ENCODE measurements around the gene PANK4. TPM values are rescaled to one million over a fixed set of nuclear protein-coding genes. Genes with fewer than 3 reads are reported as not detected.

PANK4 gene
- total RNA-seq, 2 experiments from 2014 or later: 42.9 to 47.0 TPM

DNA sequence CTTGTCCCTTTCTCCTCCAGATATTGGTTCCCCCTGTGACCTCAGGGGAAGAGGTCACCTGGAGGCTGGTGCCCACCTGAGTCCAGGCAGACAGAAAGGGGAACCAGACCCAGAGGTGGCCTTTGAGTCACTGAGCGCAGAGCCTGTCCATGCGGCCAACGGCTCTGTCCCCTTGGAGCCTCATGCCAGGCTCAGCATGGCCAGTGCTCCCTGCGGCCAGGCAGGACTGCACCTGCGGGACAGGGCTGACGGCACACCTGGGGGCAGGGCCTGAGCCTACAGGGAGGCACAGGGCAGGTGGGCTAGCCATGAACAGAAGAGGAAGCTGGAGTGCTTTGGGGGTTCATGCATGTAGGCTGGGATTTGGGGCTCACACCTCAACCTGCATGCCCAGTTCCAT is 32.5 kb upstream of the PANK4 start:
- Histone ChIP-seq H3K4me3 (ENCODE audit: low read length) (no peak overlapping the region), H3K27ac (ENCODE audit: low read depth in 1 of 2, low read length in 2 of 2) (peak overlapping the region in 1 of 2 donors; percentile 96), H3K36me3 (ENCODE audit: insufficient read depth, low read length) (peaks cover 60% of the 10 kb centered on the region), H3K4me1 (ENCODE audit: insufficient read depth, low read length) (peaks cover 68% of the 10 kb centered on the region), H3K27me3 (ENCODE audit: control insufficient read depth in 1 of 2, insufficient read depth in 2 of 2, low read length in 2 of 2) (no peaks in the 10 kb centered on the region), H3K9me3 (ENCODE audit: control insufficient read depth in 1 of 2, insufficient read depth in 1 of 2, low read length in 2 of 2) (no peaks in the 10 kb centered on the region)
- H3K4me1 Mint-ChIP-seq (ENCODE audit: low read depth): peaks cover 38% of the 10 kb centered on the region
- POLR2A ChIA-PET: interaction anchor here (5.7 kb wide), 1 partner anchor 27 kb away, joined by 133 read pairs; the partner anchor contains the start of gene PRXL2B
- H3K27me3 Mint-ChIP-seq: no peaks in the 10 kb centered on the region
- H3K9me3 Mint-ChIP-seq: no peaks in the 10 kb centered on the region
- TF ChIP-seq, protein P1, sequence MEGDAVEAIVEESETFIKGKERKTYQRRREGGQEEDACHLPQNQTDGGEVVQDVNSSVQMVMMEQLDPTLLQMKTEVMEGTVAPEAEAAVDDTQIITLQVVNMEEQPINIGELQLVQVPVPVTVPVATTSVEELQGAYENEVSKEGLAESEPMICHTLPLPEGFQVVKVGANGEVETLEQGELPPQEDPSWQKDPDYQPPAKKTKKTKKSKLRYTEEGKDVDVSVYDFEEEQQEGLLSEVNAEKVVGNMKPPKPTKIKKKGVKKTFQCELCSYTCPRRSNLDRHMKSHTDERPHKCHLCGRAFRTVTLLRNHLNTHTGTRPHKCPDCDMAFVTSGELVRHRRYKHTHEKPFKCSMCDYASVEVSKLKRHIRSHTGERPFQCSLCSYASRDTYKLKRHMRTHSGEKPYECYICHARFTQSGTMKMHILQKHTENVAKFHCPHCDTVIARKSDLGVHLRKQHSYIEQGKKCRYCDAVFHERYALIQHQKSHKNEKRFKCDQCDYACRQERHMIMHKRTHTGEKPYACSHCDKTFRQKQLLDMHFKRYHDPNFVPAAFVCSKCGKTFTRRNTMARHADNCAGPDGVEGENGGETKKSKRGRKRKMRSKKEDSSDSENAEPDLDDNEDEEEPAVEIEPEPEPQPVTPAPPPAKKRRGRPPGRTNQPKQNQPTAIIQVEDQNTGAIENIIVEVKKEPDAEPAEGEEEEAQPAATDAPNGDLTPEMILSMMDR (IDR thresholded peaks at IDR 0.05): no peak
- H3K27ac Mint-ChIP-seq: peak overlapping the region; percentile 98
- DNase-seq (no peak), ATAC-seq (ENCODE audit: poor library complexity) (no peak)
- peaks cover 40% of the 10 kb centered on the region for H3K36me3 Mint-ChIP-seq (ENCODE audit: low read depth)
- CTCF ChIA-PET: interaction anchor here (1.3 kb wide), 1 partner anchor 26 kb away, joined by 4 read pairs; no protein-coding TSS in a partner anchor
- intact Hi-C loops (cut with DNase I, micrococcal nuclease): no loop called here
- peak overlapping the region; percentile 78 for H3K4me3 Mint-ChIP-seq

DNA sequence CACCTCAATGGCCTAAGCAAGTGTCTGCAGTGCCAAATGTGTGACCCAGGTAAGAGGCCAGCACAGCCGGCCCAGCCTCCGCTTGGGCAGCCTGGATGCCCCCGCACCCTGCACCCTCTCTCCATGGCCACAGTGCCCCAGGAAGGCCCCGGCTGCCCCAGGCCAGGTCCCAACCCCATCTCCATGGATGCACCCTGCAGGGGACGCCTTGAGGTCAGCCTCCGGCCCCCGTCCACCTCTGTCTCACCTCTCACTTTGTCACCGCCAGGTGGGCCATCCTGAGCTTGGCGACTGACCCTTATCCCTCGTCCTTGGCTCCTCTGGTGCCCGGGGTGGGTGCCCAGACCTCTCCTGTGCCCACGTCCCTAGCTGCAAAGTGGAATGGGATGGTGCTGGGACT is 32.0 kb upstream of the PANK4 start:
- CTCF ChIA-PET: interaction anchor here (1.3 kb wide), 1 partner anchor 27 kb away, joined by 4 read pairs; no protein-coding TSS in a partner anchor
- H3K4me3 Mint-ChIP-seq: peak overlapping the region; percentile 86
- peak overlapping the region in 1 of 2 donors; percentile 96 for H3K27ac ChIP-seq (ENCODE audit: low read depth in 1 of 2, low read length in 2 of 2)
- H3K27me3 Mint-ChIP-seq: no peaks in the 10 kb centered on the region
- intact Hi-C loops (cut with DNase I, micrococcal nuclease): no loop called here
- H3K27me3 ChIP-seq (ENCODE audit: control insufficient read depth in 1 of 2, insufficient read depth in 2 of 2, low read length in 2 of 2): no peaks in the 10 kb centered on the region
- ATAC-seq (ENCODE audit: poor library complexity) (no peak), DNase-seq (no peak)
- peaks cover 40% of the 10 kb centered on the region for H3K36me3 Mint-ChIP-seq (ENCODE audit: low read depth)
- POLR2A ChIA-PET: interaction anchor here (0.9 to 5.7 kb wide), 2 partner anchors 27 to 302 kb away, joined by 6 to 133 read pairs; partner anchors contain the start of gene PRXL2B
- H3K27ac Mint-ChIP-seq: peak overlapping the region; percentile 98
- H3K4me1 Mint-ChIP-seq (ENCODE audit: low read depth): peaks cover 38% of the 10 kb centered on the region
- peaks cover 56% of the 10 kb centered on the region for H3K36me3 ChIP-seq (ENCODE audit: insufficient read depth, low read length)
- TF ChIP-seq, protein P1 (IDR thresholded peaks at IDR 0.05): no peak
- no peak overlapping the region for H3K4me3 ChIP-seq (ENCODE audit: low read length)
- peaks cover 68% of the 10 kb centered on the region for H3K4me1 ChIP-seq (ENCODE audit: insufficient read depth, low read length)
- H3K9me3 ChIP-seq (ENCODE audit: control insufficient read depth in 1 of 2, insufficient read depth in 1 of 2, low read length in 2 of 2): no peaks in the 10 kb centered on the region
- H3K9me3 Mint-ChIP-seq: no peaks in the 10 kb centered on the region

DNA sequence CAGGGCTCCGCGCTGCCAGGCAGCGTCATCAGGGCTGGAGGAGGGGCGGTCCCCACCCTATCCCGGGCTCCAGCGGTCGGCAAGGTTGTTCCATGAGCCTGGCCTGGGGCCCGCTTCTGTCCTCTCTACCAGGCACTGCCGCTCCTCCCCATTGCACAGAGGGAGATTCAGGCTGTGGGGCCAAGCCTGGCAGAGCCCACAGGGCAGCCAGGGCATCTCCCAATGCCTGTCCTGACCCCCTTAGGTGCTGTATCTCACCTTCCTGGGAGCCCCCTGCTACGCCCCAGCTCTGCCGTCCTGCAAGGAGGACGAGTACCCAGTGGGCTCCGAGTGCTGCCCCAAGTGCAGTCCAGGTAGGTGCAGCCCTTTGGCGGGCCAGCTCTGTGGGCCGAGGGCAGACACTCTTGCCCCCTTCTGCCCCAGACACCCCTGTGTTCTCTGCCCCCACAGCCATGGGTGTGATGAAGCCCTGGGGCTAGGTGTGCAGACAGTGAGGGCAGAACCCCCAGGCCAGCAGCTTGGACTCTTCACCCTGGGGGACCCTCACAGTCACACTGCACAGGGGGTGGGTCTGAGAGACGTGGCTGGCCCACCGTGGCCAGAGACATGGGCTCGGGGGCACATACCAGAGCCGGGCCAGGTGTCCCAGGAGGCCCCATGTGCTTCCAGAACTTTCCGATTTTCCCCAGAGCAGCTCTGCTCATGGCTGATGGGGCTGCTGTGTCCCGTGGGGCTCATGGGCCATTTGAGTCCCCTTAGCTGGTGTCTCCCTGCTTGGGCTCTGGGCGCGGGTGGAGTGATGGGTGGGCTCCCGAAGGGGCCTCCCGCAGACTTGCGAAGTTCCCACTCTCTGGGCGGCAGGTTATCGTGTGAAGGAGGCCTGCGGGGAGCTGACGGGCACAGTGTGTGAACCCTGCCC is 31.3 kb upstream of the PANK4 start:
- Mint-ChIP-seq H3K27ac (peak overlapping the region; percentile 98), H3K4me1 (ENCODE audit: low read depth) (peaks cover 38% of the 10 kb centered on the region), H3K4me3 (peak overlapping the region; percentile 86), H3K27me3 (no peaks in the 10 kb centered on the region), H3K9me3 (no peaks in the 10 kb centered on the region), H3K36me3 (ENCODE audit: low read depth) (peaks cover 36% of the 10 kb centered on the region)
- POLR2A ChIA-PET: interaction anchor here (0.9 to 5.7 kb wide), 5 partner anchors 11 to 363 kb away, joined by 3 to 133 read pairs (median 6); partner anchors contain the start of genes FAAP20 and PRXL2B
- Histone ChIP-seq H3K9me3 (ENCODE audit: control insufficient read depth in 1 of 2, insufficient read depth in 1 of 2, low read length in 2 of 2) (no peaks in the 10 kb centered on the region), H3K4me3 (ENCODE audit: low read length) (peak overlapping the region; percentile 99), H3K27me3 (ENCODE audit: control insufficient read depth in 1 of 2, insufficient read depth in 2 of 2, low read length in 2 of 2) (no peaks in the 10 kb centered on the region), H3K36me3 (ENCODE audit: insufficient read depth, low read length) (peaks cover 50% of the 10 kb centered on the region), H3K4me1 (ENCODE audit: insufficient read depth, low read length) (peaks cover 68% of the 10 kb centered on the region), H3K27ac (ENCODE audit: low read depth in 1 of 2, low read length in 2 of 2) (peak overlapping the region; percentile 96)
- intact Hi-C loops (cut with DNase I, micrococcal nuclease): no loop called here
- DNase-seq (no peak), ATAC-seq (ENCODE audit: poor library complexity) (no peak)
- TF ChIP-seq, protein P1 (IDR thresholded peaks at IDR 0.05): no peak
- CTCF ChIA-PET: interaction anchor here (1.3 kb wide), 1 partner anchor 27 kb away, joined by 4 read pairs; no protein-coding TSS in a partner anchor
